PC-3 (cell line): ENCODE data around the gene ARL4D. TPM values are rescaled to one million over a fixed set of nuclear protein-coding genes. Genes with fewer than 3 reads are reported as not detected.

Source experiments
- ATAC-seq: fragments of 200-7000 bp; cut with Tn5 transposase; 2 replicates; pipeline ENCODE4 v1.9.1; 2020; ENCODE audit warnings: mild to moderate bottlenecking, moderate library complexity
- BruUV-seq: library from RNA; stranded (reverse); fragments of 400-500 nt; replicated peaks from 2 replicates; lab custom pipeline; 2021; lab: Mats Ljungman, UMichigan
- CTCF ChIA-PET: fragments of 300-600 bp; sonication (Branson Sonifier 250); formaldehyde crosslinking; loops from one replicate; lab custom pipeline; 2022; ENCODE audit warnings: antibody characterized with exemption; lab: Charles Lee
- POLR2A ChIA-PET: fragments of 300-600 bp; sonication (Branson Sonifier 250); formaldehyde crosslinking; loops from one replicate; lab custom pipeline; 2022; ENCODE audit warnings: antibody characterized with exemption; ENCODE audit not compliant: unreplicated experiment; lab: Charles Lee
- DNase-seq: peaks from one replicate; pipeline ENCODE4 v3.0.0-alpha.2; 2015
- H2AFZ ChIP-seq: fragments of 300-600 bp; sonication (generic); 2 replicates; pipeline ENCODE4 v1.6.0; 2016; ENCODE audit warnings: antibody characterized with exemption, low read length
- H3F3A ChIP-seq: fragments of 300-600 bp; sonication (generic); one replicate; pipeline ENCODE4 v1.6.0; 2017; ENCODE audit warnings: antibody characterized with exemption, low read length, control low read depth, mild to moderate bottlenecking; ENCODE audit not compliant: unreplicated experiment
- H3K27ac ChIP-seq: fragments of 300-600 bp; sonication (generic); 2 replicates; pipeline ENCODE4 v1.5.1; 2016; ENCODE audit warnings: mild to moderate bottlenecking, low read length
- H3K27me3 ChIP-seq: fragments of 300-600 bp; sonication (generic); 2 replicates; pipeline ENCODE4 v1.6.1; 2016; ENCODE audit warnings: low read length, mixed read lengths
- H3K36me3 ChIP-seq: fragments of 300-600 bp; sonication (generic); 2 replicates; pipeline ENCODE4 v1.6.1; 2016; ENCODE audit warnings: low read depth, mixed run types, low read length, mixed read lengths
- H3K4me1 ChIP-seq: fragments of 300-600 bp; sonication (generic); 2 replicates; pipeline ENCODE4 v1.5.1; 2016; ENCODE audit warnings: low read length; ENCODE audit not compliant: insufficient read depth
- H3K4me2 ChIP-seq: fragments of 300-600 bp; sonication (generic); 2 replicates; pipeline ENCODE4 v1.6.0; 2016; ENCODE audit warnings: low read length
- H3K4me3 ChIP-seq: fragments of 300-600 bp; sonication (generic); 2 replicates; pipeline ENCODE4 v1.5.1; 2016; ENCODE audit warnings: mild to moderate bottlenecking, low read length, mixed read lengths
- H3K79me2 ChIP-seq: fragments of 300-600 bp; sonication (generic); 2 replicates; pipeline ENCODE4 v1.6.1; 2017; ENCODE audit warnings: low read length, mixed read lengths
- H3K9ac ChIP-seq: fragments of 300-600 bp; sonication (generic); 2 replicates; pipeline ENCODE4 v1.6.0; 2016; ENCODE audit warnings: mild to moderate bottlenecking, low read length
- H3K9me2 ChIP-seq: fragments of 300-600 bp; sonication (generic); replicated peaks from 2 replicates; pipeline ENCODE4 v1.6.1; 2016; ENCODE audit warnings: mixed run types, low read length, mixed read lengths
- H3K9me3 ChIP-seq: fragments of 300-600 bp; sonication (generic); 2 replicates; pipeline ENCODE4 v1.6.1; 2016; ENCODE audit warnings: low read length, mixed read lengths
- H4K20me1 ChIP-seq: fragments of 300-600 bp; sonication (generic); 2 replicates; pipeline ENCODE4 v1.6.1; 2016; ENCODE audit warnings: low read length, mixed read lengths
- CTCF ChIP-seq: fragments of 300-600 bp; sonication (generic); conservative IDR thresholded peaks from 2 replicates; pipeline ENCODE4 v1.5.1; 2017; ENCODE audit warnings: antibody characterized with exemption, low read depth, mild to moderate bottlenecking, low read length
- EZH2 ChIP-seq: fragments of 300-600 bp; sonication (generic); IDR thresholded peaks from one replicate; pipeline ENCODE4 v1.6.1; 2017; ENCODE audit warnings: antibody characterized with exemption, mild to moderate bottlenecking, low read length; ENCODE audit not compliant: unreplicated experiment
- EZH2phosphoT487 ChIP-seq: fragments of 300-600 bp; sonication (generic); IDR thresholded peaks from 2 replicates; pipeline ENCODE4 v1.6.1; 2018; ENCODE audit warnings: mild to moderate bottlenecking, antibody characterized with exemption, low read length, borderline replicate concordance
- intact Hi-C: fragments of 100-400 bp; cut with micrococcal nuclease; formaldehyde crosslinking; loops from 2 replicates; pipeline ENCODE4 v1.9.0; 2023
- total RNA-seq: library from RNA; depleted of rRNA; stranded (reverse); fragments of >200 nt; gene quantifications from 2 replicates; pipeline ENCODE4 v1.2.3, GENCODE V29; 2014

The ARL4D gene
- total RNA-seq, 1 experiment from 2014 or later, result 14.3 TPM

- H3K79me2 ChIP-seq, result no peaks in the 10 kb centered on the region
- peaks cover 3% of the 10 kb centered on the region; the same call in 1 of the 2 replicates for H3K4me1 ChIP-seq
- no peak for ATAC-seq
- CTCF ChIA-PET, result no interaction called here
- POLR2A ChIA-PET, result no interaction called here
- H3K4me3 ChIP-seq, result no peak overlapping the region
- intact Hi-C loops, result no loop called here
- H3K9ac ChIP-seq, result no peak overlapping the region
- no peaks in the 10 kb centered on the region for H3F3A ChIP-seq
- no peak overlapping the region for H2AFZ ChIP-seq
- 0 out of 2 replicates have a peak, but pooled peaks cover 5% of the 10 kb centered on the region for H3K9me3 ChIP-seq
- DNase-seq, result no peak
- no peaks in the 10 kb centered on the region for H4K20me1 ChIP-seq
- no peaks in the 10 kb centered on the region for H3K36me3 ChIP-seq
- BruUV-seq, result no TSS peak
- H3K27me3 ChIP-seq, result no peaks in the 10 kb centered on the region
- no peak overlapping the region for H3K27ac ChIP-seq
- TF ChIP-seq EZH2phosphoT487 (no peak), EZH2 (no peak), CTCF (no peak)
- H3K9me2 ChIP-seq, result no peaks in the 10 kb centered on the region
- H3K4me2 ChIP-seq, result no peak overlapping the region
These were observed 15.4 kb upstream of the ARL4D start for GRCh38 chr17:43383372-43383771.

DNA sequence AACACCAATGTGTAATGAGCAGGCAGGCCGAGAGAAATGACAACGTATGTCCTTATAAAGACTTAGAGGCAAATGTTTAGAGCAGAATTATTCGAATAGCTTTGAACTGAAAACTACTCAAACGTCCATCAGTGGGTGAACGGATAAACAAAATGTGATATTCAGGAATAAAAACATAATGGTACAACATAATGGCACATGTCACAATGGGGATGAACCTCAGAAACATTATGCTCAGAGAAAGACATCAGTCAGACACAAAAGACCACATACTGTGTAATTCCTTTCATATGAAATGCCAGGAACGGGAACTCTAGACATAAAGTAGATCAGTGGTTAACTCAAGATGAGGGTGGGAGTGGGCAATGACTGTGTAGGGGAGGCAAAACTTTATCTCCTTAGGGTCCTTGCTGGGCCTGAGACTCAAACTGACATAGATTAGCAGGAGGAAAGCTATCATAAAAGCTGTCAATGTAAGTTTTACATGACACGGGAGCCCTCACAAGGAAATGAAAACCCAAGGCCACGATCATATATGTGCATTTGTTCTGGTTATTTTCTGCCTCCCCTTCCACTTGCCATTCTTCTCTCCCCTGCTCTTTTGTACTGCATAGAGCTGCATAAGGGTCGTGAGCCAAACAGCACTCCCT lies 14.8 kb upstream of the ARL4D start:
- H3K27me3 ChIP-seq, result no peaks in the 10 kb centered on the region
- H4K20me1 ChIP-seq, result no peaks in the 10 kb centered on the region
- CTCF ChIA-PET, result no interaction called here
- no peaks in the 10 kb centered on the region for H3K36me3 ChIP-seq
- H3K9me2 ChIP-seq, result no peaks in the 10 kb centered on the region
- DNase-seq (no peak), ATAC-seq (no peak)
- peaks cover 3% of the 10 kb centered on the region; the same call in 1 of the 2 replicates for H3K4me1 ChIP-seq
- TF ChIP-seq EZH2phosphoT487 (no peak), CTCF (no peak), EZH2 (no peak)
- POLR2A ChIA-PET, result no interaction called here
- no TSS peak for BruUV-seq
- H3K4me2 ChIP-seq, result no peak overlapping the region
- H3K27ac ChIP-seq, result no peak overlapping the region
- no peak overlapping the region for H3K9ac ChIP-seq
- no peaks in the 10 kb centered on the region for H3K79me2 ChIP-seq
- intact Hi-C loops, result no loop called here
- H3K4me3 ChIP-seq, result no peak overlapping the region
- no peak overlapping the region for H2AFZ ChIP-seq
- H3F3A ChIP-seq, result no peaks in the 10 kb centered on the region
- H3K9me3 ChIP-seq, result 0 out of 2 replicates have a peak, but pooled peaks cover 5% of the 10 kb centered on the region

GRCh38 chr17:43384476-43384862 lies 14.3 kb upstream of the ARL4D start:
- H3K9me3 ChIP-seq, result 0 out of 2 replicates have a peak, but pooled peaks cover 5% of the 10 kb centered on the region
- H3K4me2 ChIP-seq, result no peak overlapping the region
- DNase-seq (no peak), ATAC-seq (no peak)
- H2AFZ ChIP-seq, result no peak overlapping the region
- H3K27me3 ChIP-seq, result no peaks in the 10 kb centered on the region
- H3K4me3 ChIP-seq, result no peak overlapping the region
- CTCF ChIA-PET, result no interaction called here
- no peak overlapping the region for H3K27ac ChIP-seq
- BruUV-seq, result no TSS peak
- no peak overlapping the region for H3K9ac ChIP-seq
- H3K79me2 ChIP-seq, result no peaks in the 10 kb centered on the region
- H3K9me2 ChIP-seq, result no peaks in the 10 kb centered on the region
- no peaks in the 10 kb centered on the region; the same call in 1 of the 2 replicates for H3K36me3 ChIP-seq
- no peaks in the 10 kb centered on the region for H4K20me1 ChIP-seq
- H3K4me1 ChIP-seq, result peaks cover 3% of the 10 kb centered on the region; the same call in 1 of the 2 replicates
- no peak for TF ChIP-seq CTCF
- no peak for TF ChIP-seq EZH2phosphoT487
- TF ChIP-seq EZH2, result no peak
- H3F3A ChIP-seq, result no peaks in the 10 kb centered on the region
- intact Hi-C loops, result no loop called here
- POLR2A ChIA-PET, result no interaction called here
